Skeletal muscle tissue (tissue), 4 donors: ENCODE measurements around the gene CDAN1. TPM values are rescaled to one million over a fixed set of nuclear protein-coding genes. Genes with fewer than 3 reads are reported as not detected.

Experiments
- H3K27ac ChIP-seq: one replicate; pipeline ENCODE4 v1.7.0; 2013; ENCODE audit warnings: mild to moderate bottlenecking, low read depth, low read length, inconsistent platforms
- H3K27me3 ChIP-seq, 3 donors: one replicate each; pipeline ENCODE4 v1.7.0; 2013; ENCODE audit warnings: low read length in 3 of 3; ENCODE audit not compliant: control insufficient read depth in 3 of 3, insufficient read depth in 3 of 3
- H3K36me3 ChIP-seq, 3 donors: one replicate each; pipeline ENCODE4 v1.7.0; 2013; ENCODE audit warnings: low read length in 3 of 3; ENCODE audit not compliant: control insufficient read depth in 3 of 3, insufficient read depth in 3 of 3
- H3K4me1 ChIP-seq, 3 donors: one replicate each; pipeline ENCODE4 v1.7.0; 2013; ENCODE audit warnings: low read length in 3 of 3, mild to moderate bottlenecking in 3 of 3; ENCODE audit not compliant: control insufficient read depth in 3 of 3, insufficient read depth in 3 of 3
- H3K4me3 ChIP-seq, 3 donors: one replicate each; pipeline ENCODE4 v1.7.0; 2013; ENCODE audit warnings: low read length in 3 of 3
- H3K9ac ChIP-seq, 3 donors: one replicate each; pipeline ENCODE4 v1.7.0; 2013; ENCODE audit warnings: low read length in 3 of 3, mild to moderate bottlenecking in 3 of 3, moderate library complexity in 2 of 3, low read depth in 1 of 3
- H3K9me3 ChIP-seq, 3 donors: one replicate each; pipeline ENCODE4 v1.7.0; 2013; ENCODE audit warnings: low read length in 3 of 3; ENCODE audit not compliant: control insufficient read depth in 3 of 3
- total RNA-seq: library from RNA; depleted of rRNA; stranded (reverse); fragments of >200 nt; gene quantifications from one replicate; pipeline ENCODE4 v1.2.3, GENCODE V29; 2014
- donor health status: Osteomylitis.

Gene CDAN1
- total RNA-seq, 1 donor from 2014 or later: 9.9 TPM

GRCh38 chr15:42735382-42736165, 1.4 kb downstream of the CDAN1 start:
- H3K4me1 ChIP-seq: peaks cover 10 to 18% (median 15%) of the 10 kb centered on the region in 3 donors
- no peak overlapping the region for H3K27ac ChIP-seq
- H3K36me3 ChIP-seq: peaks cover 43 to 45% (median 44%) of the 10 kb centered on the region in 3 donors
- peak overlapping the region; percentile 72 to 96 (median 94) for H3K4me3 ChIP-seq
- peak overlapping the region; percentile 79 to 91 (median 82) for H3K9ac ChIP-seq
- H3K9me3 ChIP-seq: no peaks in the 10 kb centered on the region
- no peaks in the 10 kb centered on the region for H3K27me3 ChIP-seq

- H3K9ac ChIP-seq: no peak overlapping the region
- peaks cover 10 to 18% (median 15%) of the 10 kb centered on the region in 3 donors for H3K4me1 ChIP-seq
- H3K4me3 ChIP-seq: no peak overlapping the region
- no peaks in the 10 kb centered on the region for H3K27me3 ChIP-seq
- peaks cover 56 to 59% (median 58%) of the 10 kb centered on the region in 3 donors for H3K36me3 ChIP-seq
- no peaks in the 10 kb centered on the region for H3K9me3 ChIP-seq
- no peak overlapping the region for H3K27ac ChIP-seq
Measured at GRCh38 chr15:42734076-42734672, 2.8 kb downstream of the CDAN1 start.

- Histone ChIP-seq H3K4me3 (no peak overlapping the region), H3K27ac (no peak overlapping the region), H3K4me1 (peaks cover 10 to 18% (median 15%) of the 10 kb centered on the region in 3 donors), H3K9me3 (no peaks in the 10 kb centered on the region), H3K36me3 (peaks cover 65 to 69% (median 66%) of the 10 kb centered on the region in 3 donors), H3K27me3 (no peaks in the 10 kb centered on the region), H3K9ac (no peak overlapping the region)
Measured at GRCh38 chr15:42733027-42733426, 3.9 kb downstream of the CDAN1 start.

- no peaks in the 10 kb centered on the region for H3K9me3 ChIP-seq
- H3K27ac ChIP-seq: no peak overlapping the region
- no peak overlapping the region for H3K4me3 ChIP-seq
- peaks cover 71 to 77% (median 72%) of the 10 kb centered on the region in 3 donors for H3K36me3 ChIP-seq
- H3K4me1 ChIP-seq: peaks cover 6 to 12% (median 10%) of the 10 kb centered on the region in 3 donors
- no peak overlapping the region for H3K9ac ChIP-seq
- no peaks in the 10 kb centered on the region for H3K27me3 ChIP-seq
Measured at GRCh38 chr15:42732095-42732827, 4.7 kb downstream of the CDAN1 start.

- Histone ChIP-seq H3K36me3 (peaks cover 77 to 85% (median 78%) of the 10 kb centered on the region in 3 donors), H3K27ac (no peak overlapping the region), H3K9me3 (no peaks in the 10 kb centered on the region), H3K27me3 (no peaks in the 10 kb centered on the region), H3K4me1 (peaks cover 6 to 10% (median 8%) of the 10 kb centered on the region in 3 donors), H3K4me3 (no peak overlapping the region), H3K9ac (no peak overlapping the region)
Measured at GRCh38 chr15:42731461-42731860, 5.5 kb downstream of the CDAN1 start.

GRCh38 chr15:42730536-42730935, 6.4 kb downstream of the CDAN1 start:
- H3K27ac ChIP-seq: no peak overlapping the region
- H3K36me3 ChIP-seq: peaks cover 84 to 92% (median 84%) of the 10 kb centered on the region in 3 donors
- H3K27me3 ChIP-seq: no peaks in the 10 kb centered on the region
- no peaks in the 10 kb centered on the region for H3K9me3 ChIP-seq
- no peak overlapping the region for H3K4me3 ChIP-seq
- no peak overlapping the region for H3K9ac ChIP-seq
- peaks cover 0 to 3% (median 2%) of the 10 kb centered on the region in 3 donors for H3K4me1 ChIP-seq

GRCh38 chr15:42730135-42730534, 6.8 kb downstream of the CDAN1 start:
- H3K36me3 ChIP-seq: peaks cover 85 to 92% (median 85%) of the 10 kb centered on the region in 3 donors

GRCh38 chr15:42729409-42729808, 7.5 kb downstream of the CDAN1 start:
- Histone ChIP-seq H3K9ac (no peak overlapping the region), H3K27ac (no peak overlapping the region), H3K36me3 (peaks cover 85 to 95% (median 87%) of the 10 kb centered on the region in 3 donors), H3K4me1 (no peaks in the 10 kb centered on the region), H3K4me3 (no peak overlapping the region), H3K27me3 (no peaks in the 10 kb centered on the region), H3K9me3 (no peaks in the 10 kb centered on the region)

More at GRCh38 chr15:42730135-42730534, 6.8 kb downstream of the CDAN1 start:
- H3K27ac ChIP-seq: no peak overlapping the region
- H3K9me3 ChIP-seq: no peaks in the 10 kb centered on the region
- H3K4me1 ChIP-seq: no peaks in the 10 kb centered on the region
- H3K9ac ChIP-seq: no peak overlapping the region
- no peaks in the 10 kb centered on the region for H3K27me3 ChIP-seq
- H3K4me3 ChIP-seq: no peak overlapping the region

- no peaks in the 10 kb centered on the region for H3K27me3 ChIP-seq
- H3K36me3 ChIP-seq: peaks cover 85 to 95% (median 88%) of the 10 kb centered on the region in 3 donors
- no peaks in the 10 kb centered on the region for H3K4me1 ChIP-seq
- H3K27ac ChIP-seq: no peak overlapping the region
- H3K4me3 ChIP-seq: no peak overlapping the region
- no peak overlapping the region for H3K9ac ChIP-seq
- no peaks in the 10 kb centered on the region for H3K9me3 ChIP-seq
Measured at GRCh38 chr15:42728972-42729371, 8.0 kb downstream of the CDAN1 start.
